B cell (primary cell): Measurements from ENCODE around the gene WBP2. TPM values are rescaled to one million over a fixed set of nuclear protein-coding genes. Genes with fewer than 3 reads are reported as not detected.

Experiments used
- ATAC-seq: fragments of 200-7000 bp; cut with Tn5 transposase; one replicate; pipeline ENCODE4 v1.10.0; 2021; ENCODE audit warnings: low read depth, mild to moderate bottlenecking, moderate number of reproducible peaks, moderate library complexity
- CTCF ChIA-PET: fragments of 350-600 bp; sonication (Branson Sonifier 250); formaldehyde crosslinking; loops from one replicate; lab custom pipeline; 2021; ENCODE audit warnings: antibody characterized with exemption, inconsistent platforms; lab: Charles Lee
- POLR2A ChIA-PET: fragments of 350-600 bp; sonication (Branson Sonifier 250); formaldehyde crosslinking; loops from one replicate; lab custom pipeline; 2021; ENCODE audit warnings: antibody characterized with exemption; lab: Charles Lee
- DNase-seq: peaks from one replicate; pipeline ENCODE4 v3.0.0; 2013
- H2AFZ ChIP-seq: 2 replicates; pipeline ENCODE4 v1.6.1; 2012; ENCODE audit warnings: mild to moderate bottlenecking, low read depth, low read length; ENCODE audit not compliant: insufficient read depth, poor library complexity, severe bottlenecking
- H3K27ac ChIP-seq, 2 donors: 1 replicate in 1 of 2; 2 replicates in 1 of 2; pipeline ENCODE4 v1.5.1; 2012 to 2013; ENCODE audit warnings: low read length in 2 of 2, mild to moderate bottlenecking in 2 of 2, moderate library complexity in 1 of 2
- H3K27me3 ChIP-seq, 4 experiments: fragments of 200-600 bp in 1 of 4; sonication (generic) in 1 of 4; replicated peaks in 1 of 4; 1 replicate in 2 of 4; 2 replicates in 2 of 4; pipeline versions ENCODE4 v1.6.1 to v1.7.0; 2013 to 2016; ENCODE audit warnings: low read length in 3 of 4, mild to moderate bottlenecking in 2 of 4, mixed read lengths in 1 of 4, moderate library complexity in 1 of 4; ENCODE audit not compliant: insufficient read depth in 4 of 4, control insufficient read depth in 3 of 4; ENCODE audit errors: control extremely low read depth in 1 of 4
- H3K36me3 ChIP-seq, 2 experiments: replicated peaks in 1 of 2; 1 replicate in 1 of 2; 2 replicates in 1 of 2; pipeline versions ENCODE4 v1.6.1 to v1.7.1; 2013; ENCODE audit warnings: low read length in 1 of 2; ENCODE audit not compliant: insufficient read depth in 2 of 2, control insufficient read depth in 1 of 2; ENCODE audit errors: control extremely low read depth in 1 of 2, extremely low read depth in 1 of 2
- H3K4me1 ChIP-seq, 2 donors: fragments of 200-600 bp in 1 of 2; sonication (generic) in 1 of 2; 1 replicate in 1 of 2; 2 replicates in 1 of 2; pipeline versions ENCODE4 v1.5.1 to v1.6.1; 2013 to 2017; ENCODE audit warnings: low read length in 2 of 2; ENCODE audit not compliant: control insufficient read depth in 2 of 2, insufficient read depth in 2 of 2
- H3K4me2 ChIP-seq: replicated peaks from 2 replicates; pipeline ENCODE3; 2012; ENCODE audit warnings: mild to moderate bottlenecking, low read depth, low read length; ENCODE audit not compliant: poor library complexity, severe bottlenecking
- H3K4me3 ChIP-seq, 5 experiments: fragments of 200-600 bp in 1 of 5; sonication (generic) in 1 of 5; 1 replicate in 3 of 5; 2 replicates in 2 of 5; pipeline versions ENCODE4 v1.5.1 to v1.7.0; 2011 to 2016; ENCODE audit warnings: low read length in 4 of 5, mild to moderate bottlenecking in 4 of 5, low read depth in 2 of 5, control low read depth in 1 of 5, moderate library complexity in 1 of 5; ENCODE audit not compliant: insufficient read depth in 1 of 5; ENCODE audit errors: control extremely low read depth in 1 of 5, extremely low read depth in 1 of 5
- H3K79me2 ChIP-seq: fragments of 200-600 bp; sonication (generic); one replicate; pipeline ENCODE4 v1.6.0; 2016; ENCODE audit warnings: low read length; ENCODE audit not compliant: control insufficient read depth, insufficient read depth
- H3K9ac ChIP-seq: fragments of 200-600 bp; sonication (generic); 2 replicates; pipeline ENCODE4 v1.6.1; 2017; ENCODE audit warnings: mild to moderate bottlenecking, low read length, moderate library complexity
- H3K9me3 ChIP-seq, 3 donors: one replicate each; pipeline versions ENCODE4 v1.6.1 to v1.7.1; 2013; ENCODE audit warnings: low read length in 2 of 3; ENCODE audit not compliant: control insufficient read depth in 2 of 3, insufficient read depth in 1 of 3; ENCODE audit errors: control extremely low read depth in 1 of 3
- H4K20me1 ChIP-seq: 2 replicates; pipeline ENCODE4 v1.6.0; 2012; ENCODE audit warnings: mild to moderate bottlenecking, low read length; ENCODE audit not compliant: insufficient read depth, control insufficient read depth, poor library complexity, severe bottlenecking
- H3K27ac Mint-ChIP-seq: one replicate; pipeline ENCODE4 v1.8.0; 2021; ENCODE audit warnings: mixed read lengths
- H3K27me3 Mint-ChIP-seq: one replicate; pipeline ENCODE4 v1.8.0; 2021; ENCODE audit warnings: mixed read lengths
- H3K4me1 Mint-ChIP-seq: one replicate; pipeline ENCODE4 v1.8.0; 2021; ENCODE audit warnings: mixed read lengths
- H3K4me3 Mint-ChIP-seq: one replicate; pipeline ENCODE4 v1.8.0; 2021; ENCODE audit warnings: mixed read lengths
- H3K9me3 Mint-ChIP-seq: one replicate; pipeline ENCODE4 v1.8.0; 2022; ENCODE audit warnings: mixed read lengths; ENCODE audit not compliant: insufficient read depth
- WGBS: methylation state at CpG from one replicate; pipeline ENCODE4 v1.1.5; 2013; ENCODE audit warnings: missing lambda C conversion rate; ENCODE audit not compliant: insufficient coverage; 5-methylcytosine and 5-hydroxymethylcytosine counted together
- intact Hi-C: fragments of 100-400 bp; cut with micrococcal nuclease; formaldehyde crosslinking; loops from one replicate; pipeline ENCODE4 v1.10.0; 2022
- polyA plus RNA-seq: library from polyadenylated mRNA; depleted of rRNA; stranded (reverse); fragments of >200 nt; gene quantifications from 2 replicates; pipeline ENCODE4 v1.2.3, GENCODE V29; 2012
- total RNA-seq, 2 donors: library from RNA; stranded (reverse); fragments of 120-200 nt in 1 of 2; gene quantifications; 1 replicate in 1 of 2; 2 replicates in 1 of 2; pipeline versions ENCODE4 v1.2.3 to v1.2.4, GENCODE V29; 2013 to 2022
- TF ChIP-seq, protein P1 (sequence below): fragments of 200-600 bp; IDR thresholded peaks from one replicate; pipeline ENCODE4 v1.8.0; 2022; ENCODE audit warnings: antibody characterized with exemption, mild to moderate bottlenecking

The WBP2 gene
- total and polyA plus RNA-seq, 2 donors (not counting 1 experiment from before 2014, with no cell fraction given): 88.6 to 140 TPM

DNA sequence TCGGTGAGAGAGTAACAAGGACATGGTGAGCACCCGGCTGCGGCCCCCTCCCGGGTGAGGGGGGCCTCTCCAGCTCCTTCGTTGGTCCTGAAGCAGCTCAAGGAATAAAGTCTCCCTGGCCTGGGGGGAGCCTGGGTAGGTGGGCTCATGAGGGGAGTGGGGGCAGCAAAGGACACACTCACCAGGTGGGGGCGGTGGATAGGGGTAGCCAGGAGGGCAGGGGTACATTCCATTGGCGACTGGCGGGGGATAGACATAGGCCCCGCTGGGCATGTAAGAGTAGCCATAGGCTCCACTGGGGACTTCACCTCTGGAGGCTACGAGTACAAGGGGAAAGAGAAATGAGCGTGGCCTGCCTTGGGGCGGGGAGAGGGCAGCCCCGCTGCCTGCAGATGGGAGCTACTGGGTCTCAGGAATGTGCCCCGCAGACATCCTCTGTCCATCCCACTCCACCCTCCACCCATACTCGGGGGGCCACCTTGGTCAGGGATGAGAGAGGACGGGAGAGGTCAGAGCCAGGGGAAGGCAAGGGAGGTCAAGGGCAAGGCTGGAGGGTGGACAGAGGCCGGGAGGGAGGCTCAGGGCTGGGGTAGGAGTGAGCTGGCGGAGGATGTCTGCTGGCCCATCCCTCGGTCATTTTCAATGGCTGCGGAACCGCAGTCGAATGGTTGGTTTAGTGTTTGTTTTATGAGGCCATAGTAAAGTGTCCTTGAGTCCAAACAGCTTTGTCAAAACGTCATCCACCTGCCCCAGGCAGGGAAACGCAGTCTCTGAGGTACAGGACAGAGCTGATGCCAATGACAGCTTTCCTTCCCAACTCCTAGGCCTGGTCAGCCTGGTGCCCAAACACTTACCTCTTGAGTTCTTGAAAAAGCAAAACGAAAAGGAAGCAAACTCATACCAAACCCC is 7.3 kb downstream of the WBP2 start:
- POLR2A ChIA-PET: interaction anchor here (0.6 to 4.5 kb wide), 3 partner anchors 7 to 63 kb away, joined by 3 to 82 read pairs (median 4); partner anchors contain the start of genes MRPL38 and WBP2
- intact Hi-C loops: loop anchor here (10.0 kb wide), 1 partner anchor 157 kb away; the partner anchor contains the start of gene CDK3
- H3K27ac Mint-ChIP-seq: no peak overlapping the region

More for the DNA sequence above, 7.3 kb downstream of the WBP2 start:
- peaks cover 14 to 41% of the 10 kb centered on the region in 2 donors for H3K4me1 ChIP-seq
- H3K27ac ChIP-seq: no peak overlapping the region
- no peak overlapping the region for H2AFZ ChIP-seq
- H3K36me3 ChIP-seq: peaks cover 7 to 58% of the 10 kb centered on the region in 2 experiments
- ATAC-seq: no peak
- H3K9ac ChIP-seq: no peak overlapping the region
- H3K9me3 Mint-ChIP-seq: no peaks in the 10 kb centered on the region
- no peak overlapping the region for H3K4me3 Mint-ChIP-seq
- no peaks in the 10 kb centered on the region for H3K27me3 Mint-ChIP-seq
- H4K20me1 ChIP-seq: peaks cover 18% of the 10 kb centered on the region
- TF ChIP-seq, protein P1, sequence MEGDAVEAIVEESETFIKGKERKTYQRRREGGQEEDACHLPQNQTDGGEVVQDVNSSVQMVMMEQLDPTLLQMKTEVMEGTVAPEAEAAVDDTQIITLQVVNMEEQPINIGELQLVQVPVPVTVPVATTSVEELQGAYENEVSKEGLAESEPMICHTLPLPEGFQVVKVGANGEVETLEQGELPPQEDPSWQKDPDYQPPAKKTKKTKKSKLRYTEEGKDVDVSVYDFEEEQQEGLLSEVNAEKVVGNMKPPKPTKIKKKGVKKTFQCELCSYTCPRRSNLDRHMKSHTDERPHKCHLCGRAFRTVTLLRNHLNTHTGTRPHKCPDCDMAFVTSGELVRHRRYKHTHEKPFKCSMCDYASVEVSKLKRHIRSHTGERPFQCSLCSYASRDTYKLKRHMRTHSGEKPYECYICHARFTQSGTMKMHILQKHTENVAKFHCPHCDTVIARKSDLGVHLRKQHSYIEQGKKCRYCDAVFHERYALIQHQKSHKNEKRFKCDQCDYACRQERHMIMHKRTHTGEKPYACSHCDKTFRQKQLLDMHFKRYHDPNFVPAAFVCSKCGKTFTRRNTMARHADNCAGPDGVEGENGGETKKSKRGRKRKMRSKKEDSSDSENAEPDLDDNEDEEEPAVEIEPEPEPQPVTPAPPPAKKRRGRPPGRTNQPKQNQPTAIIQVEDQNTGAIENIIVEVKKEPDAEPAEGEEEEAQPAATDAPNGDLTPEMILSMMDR: no peak
- no peak overlapping the region for H3K4me3 ChIP-seq
- H3K4me2 ChIP-seq: no peak overlapping the region
- WGBS: 95% methylated on average over 16 of the region's 25 CpGs
- no peaks in the 10 kb centered on the region for H3K9me3 ChIP-seq
- H3K27me3 ChIP-seq: no peaks in the 10 kb centered on the region
- peaks cover 30% of the 10 kb centered on the region for H3K4me1 Mint-ChIP-seq
- no peak for DNase-seq
- peaks cover 51% of the 10 kb centered on the region for H3K79me2 ChIP-seq
- CTCF ChIA-PET: interaction anchor here (0.7 to 7.2 kb wide), 13 partner anchors 7 to 154 kb away, joined by 3 to 53 read pairs (median 5); partner anchors contain the start of genes GALK1 and WBP2
